RWPE1 (cell line): ENCODE results near the gene LATS2.
"Not testable (repeated sequence)": the region's sequence is repeated elsewhere in the genome, so short reads cannot be mapped to it uniquely, and the experiment has no call there.

Source experiments
- CTCF ChIA-PET: fragments of 350-600 bp; sonication (Branson Sonifier 250); formaldehyde crosslinking; extraction: SDS; loops from one replicate; lab custom pipeline; 2021; lab: Yijun Ruan, JAX
- POLR2A ChIA-PET: fragments of 400-600 bp; formaldehyde crosslinking; extraction: SDS; loops from one replicate; lab custom pipeline; 2020; ENCODE audit warnings: antibody characterized with exemption; ENCODE audit not compliant: low non-redundant PET; lab: Yijun Ruan, JAX
- DNase-seq: peaks from one replicate; pipeline ENCODE4 v3.0.0; 2012; ENCODE audit warnings: low spot score
- H3K27ac ChIP-seq: fragments of 450-650 bp; 2 replicates; pipeline ENCODE4 v1.5.1; 2017
- TF ChIP-seq, protein P1 (sequence below): fragments of 450-650 bp; conservative IDR thresholded peaks from 2 replicates; pipeline ENCODE4 v1.5.1; 2017; ENCODE audit warnings: low read depth, mild to moderate bottlenecking

The LATS2 gene

DNA sequence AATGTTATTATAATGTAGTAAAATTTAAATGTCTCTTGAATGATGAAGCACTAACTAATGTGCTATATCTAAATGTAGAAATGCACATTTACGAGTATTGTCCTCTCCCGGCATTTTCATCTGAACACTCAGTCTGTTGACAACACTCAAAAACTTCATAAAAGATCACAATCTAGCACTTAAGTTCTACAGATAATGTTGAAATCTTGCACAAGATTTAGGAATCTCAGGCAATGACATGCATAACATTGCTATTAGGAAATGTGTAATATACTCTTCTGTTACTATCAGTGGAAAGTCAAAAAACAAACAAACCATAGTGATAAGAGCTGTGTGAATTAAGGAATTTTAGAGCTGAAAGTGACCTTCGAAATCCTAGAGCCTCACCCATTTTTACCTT, 121.3 kb downstream of the LATS2 start:
- DNase-seq = no peak
- ChIA-PET CTCF (no interaction called here), POLR2A (no interaction called here)
- H3K27ac ChIP-seq = no peak overlapping the region
- TF ChIP-seq, protein P1, sequence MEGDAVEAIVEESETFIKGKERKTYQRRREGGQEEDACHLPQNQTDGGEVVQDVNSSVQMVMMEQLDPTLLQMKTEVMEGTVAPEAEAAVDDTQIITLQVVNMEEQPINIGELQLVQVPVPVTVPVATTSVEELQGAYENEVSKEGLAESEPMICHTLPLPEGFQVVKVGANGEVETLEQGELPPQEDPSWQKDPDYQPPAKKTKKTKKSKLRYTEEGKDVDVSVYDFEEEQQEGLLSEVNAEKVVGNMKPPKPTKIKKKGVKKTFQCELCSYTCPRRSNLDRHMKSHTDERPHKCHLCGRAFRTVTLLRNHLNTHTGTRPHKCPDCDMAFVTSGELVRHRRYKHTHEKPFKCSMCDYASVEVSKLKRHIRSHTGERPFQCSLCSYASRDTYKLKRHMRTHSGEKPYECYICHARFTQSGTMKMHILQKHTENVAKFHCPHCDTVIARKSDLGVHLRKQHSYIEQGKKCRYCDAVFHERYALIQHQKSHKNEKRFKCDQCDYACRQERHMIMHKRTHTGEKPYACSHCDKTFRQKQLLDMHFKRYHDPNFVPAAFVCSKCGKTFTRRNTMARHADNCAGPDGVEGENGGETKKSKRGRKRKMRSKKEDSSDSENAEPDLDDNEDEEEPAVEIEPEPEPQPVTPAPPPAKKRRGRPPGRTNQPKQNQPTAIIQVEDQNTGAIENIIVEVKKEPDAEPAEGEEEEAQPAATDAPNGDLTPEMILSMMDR = no peak

DNA sequence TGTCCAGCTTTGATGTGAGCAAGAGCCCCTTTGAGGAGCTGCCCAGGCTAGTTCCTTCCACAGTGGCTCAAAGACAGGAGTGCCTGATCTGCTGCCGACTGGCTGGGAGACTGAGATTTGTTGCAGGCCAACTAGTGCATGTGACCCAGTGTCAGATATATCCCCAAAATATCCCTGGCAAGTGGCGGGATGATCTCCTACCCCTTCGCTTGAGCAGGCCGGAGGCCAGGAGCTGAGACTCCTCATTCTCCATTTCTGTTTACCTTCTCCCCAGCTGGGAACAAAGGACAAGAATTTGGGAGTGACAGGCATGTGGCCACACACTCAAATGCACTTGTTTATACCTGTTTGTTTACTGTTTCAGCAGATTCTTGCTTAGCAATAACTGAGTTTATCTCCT, 121.7 kb downstream of the LATS2 start:
- no peak overlapping the region for H3K27ac ChIP-seq
- POLR2A ChIA-PET = no interaction called here
- CTCF ChIA-PET = no interaction called here
- TF ChIP-seq, protein P1 = no peak
- no peak for DNase-seq

DNA sequence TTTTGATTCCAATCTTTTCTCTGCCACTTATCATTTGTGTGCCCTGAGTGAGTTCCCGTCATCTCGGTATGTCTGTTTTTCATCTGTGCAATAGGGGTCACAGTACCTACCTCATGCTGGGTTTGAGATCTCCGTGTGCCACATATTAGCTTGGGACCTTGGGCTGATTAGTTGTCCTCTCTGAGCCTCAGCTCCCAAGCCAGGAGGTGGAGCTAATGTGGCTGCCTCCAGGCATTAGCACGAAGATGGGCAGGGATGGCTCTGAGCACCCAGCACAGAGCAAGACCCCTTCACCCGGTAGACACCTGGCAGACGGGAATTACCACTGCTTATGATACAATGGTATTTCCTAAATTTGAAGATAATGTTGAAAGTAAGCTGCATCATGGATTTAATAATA, 123.1 kb downstream of the LATS2 start:
- ChIA-PET CTCF (no interaction called here), POLR2A (no interaction called here)
- no peak for DNase-seq
- no peak overlapping the region for H3K27ac ChIP-seq
- TF ChIP-seq, protein P1 = no peak

DNA sequence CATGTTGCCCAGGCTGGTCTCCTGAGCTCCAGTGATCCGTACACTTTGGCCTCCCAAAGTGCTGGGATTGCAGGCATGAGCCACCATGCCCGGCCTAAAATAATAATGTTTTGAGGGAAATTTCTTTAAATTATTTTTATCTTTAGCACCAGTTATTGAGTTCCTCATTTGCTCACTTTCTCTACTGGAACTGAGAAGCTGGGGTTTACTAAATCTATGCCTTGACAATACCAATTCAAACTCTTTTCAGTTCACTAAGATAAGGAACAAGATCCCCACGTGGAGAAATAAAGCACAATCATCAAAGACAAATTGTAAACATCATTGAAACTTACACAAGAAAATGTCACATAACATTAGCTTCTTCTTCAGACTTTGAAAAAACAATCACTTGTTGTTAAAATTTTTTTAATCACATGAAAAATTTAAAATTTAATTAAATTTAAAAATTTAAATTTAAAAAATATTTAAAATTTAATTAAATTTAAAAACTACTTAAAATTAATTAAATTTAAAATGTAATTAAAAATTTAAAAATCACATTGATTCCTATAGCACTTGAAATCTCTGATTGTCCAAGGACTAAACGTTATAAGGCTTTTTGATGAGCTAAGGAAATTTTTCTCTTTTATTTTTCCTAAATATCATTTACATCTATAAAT, 133.7 kb downstream of the LATS2 start:
- no peak for DNase-seq
- TF ChIP-seq, protein P1 = no peak
- CTCF ChIA-PET = interaction anchor here (0.8 kb wide), 1 partner anchor 16 kb away, joined by 5 read pairs; no protein-coding TSS in a partner anchor
- POLR2A ChIA-PET = no interaction called here
- H3K27ac ChIP-seq = no peak overlapping the region

DNA sequence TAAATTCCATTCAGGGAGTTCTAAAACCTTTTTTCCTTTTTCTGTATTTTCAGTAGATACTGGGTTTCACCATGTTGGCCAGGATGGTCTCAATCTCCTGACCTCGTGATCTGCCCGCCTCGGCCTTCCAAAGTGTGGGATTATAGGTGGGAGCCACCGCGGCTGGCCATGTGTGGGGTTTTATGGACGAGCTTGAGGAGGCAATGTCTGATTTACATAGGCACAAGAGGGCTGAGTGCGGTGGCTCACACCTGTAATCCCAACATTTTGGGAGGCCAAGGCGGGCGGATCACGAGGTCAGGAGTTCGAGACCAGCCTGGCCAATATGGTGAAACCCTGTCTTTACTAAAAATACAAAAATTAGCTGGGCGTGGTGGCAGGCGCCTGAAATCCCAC, 136.0 kb downstream of the LATS2 start:
- H3K27ac ChIP-seq, DNase-seq, POLR2A ChIA-PET: not testable (repeated sequence)
- CTCF ChIA-PET = interaction anchor here (0.5 to 1.0 kb wide), 24 partner anchors 10 to 998 kb away, joined by 3 to 11 read pairs (median 4); partner anchors contain the start of gene IL17D

DNA sequence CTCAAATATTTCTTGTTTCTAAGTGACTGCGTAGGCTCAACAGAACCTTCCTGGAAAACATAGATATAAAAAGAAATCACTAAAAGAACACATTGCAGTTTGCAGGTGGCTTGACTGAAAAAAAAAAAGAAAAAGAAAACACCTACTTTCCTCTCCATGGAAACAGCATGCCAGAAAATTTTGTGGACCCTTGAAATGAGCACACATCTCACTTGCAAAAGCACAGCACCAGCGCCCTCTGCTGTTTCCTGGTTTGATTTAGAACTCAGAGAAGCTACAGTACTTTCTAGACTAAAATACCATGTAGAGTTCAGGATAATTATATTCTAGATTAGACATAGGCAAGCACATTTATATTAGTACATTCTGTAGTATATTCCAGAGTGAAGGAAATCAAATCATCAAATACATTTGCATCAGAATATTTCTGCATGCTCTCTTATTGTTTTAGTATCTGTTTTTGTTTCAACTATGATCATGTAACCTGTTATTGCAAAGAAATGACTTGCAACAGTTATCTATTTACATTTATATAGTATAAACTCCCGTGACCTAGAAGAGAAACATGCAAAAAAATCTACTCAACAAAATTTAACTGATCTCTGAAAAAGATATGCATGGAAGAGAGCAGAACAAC, 136.5 kb downstream of the LATS2 start:
- no peak overlapping the region for H3K27ac ChIP-seq
- DNase-seq = peak; percentile 13
- TF ChIP-seq, protein P1 = peak; percentile 84
- CTCF ChIA-PET = interaction anchor here (0.5 to 1.0 kb wide), 25 partner anchors 9 to 998 kb away, joined by 3 to 11 read pairs (median 4); no protein-coding TSS in a partner anchor
- POLR2A ChIA-PET = no interaction called here

DNA sequence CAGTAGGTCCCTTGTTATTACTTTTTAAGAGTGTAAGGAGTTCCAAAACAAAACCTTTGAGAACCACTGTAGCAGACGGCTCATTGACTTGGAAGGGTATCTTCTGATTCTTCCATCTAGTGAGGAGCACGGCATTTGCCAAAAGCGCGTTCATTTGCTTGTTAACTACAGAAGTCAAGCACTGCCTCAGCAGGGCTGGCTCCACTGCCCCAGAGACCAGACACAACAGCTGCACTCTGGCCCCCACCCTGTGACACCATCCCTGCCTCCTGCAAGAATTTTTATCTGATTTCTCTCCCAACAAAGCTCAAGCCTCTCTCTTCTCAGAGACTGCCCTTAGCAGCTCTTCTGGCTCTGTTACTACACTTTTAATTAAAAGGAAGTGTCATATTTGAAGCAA, 138.1 kb downstream of the LATS2 start:
- POLR2A ChIA-PET = no interaction called here
- CTCF ChIA-PET = interaction anchor here (0.6 to 0.8 kb wide), 2 partner anchors 211 to 218 kb away, joined by 3 read pairs; no protein-coding TSS in a partner anchor
- no peak overlapping the region for H3K27ac ChIP-seq
- TF ChIP-seq, protein P1 = no peak
- DNase-seq = no peak
